ENCODE data around the gene UBE2Z. TPM values are rescaled to one million over a fixed set of nuclear protein-coding genes. Genes with fewer than 3 reads are reported as not detected.

Gene UBE2Z
- polyA plus RNA-seq, 3 donors: 35.8 to 44.7 (median 40.0) TPM

DNA sequence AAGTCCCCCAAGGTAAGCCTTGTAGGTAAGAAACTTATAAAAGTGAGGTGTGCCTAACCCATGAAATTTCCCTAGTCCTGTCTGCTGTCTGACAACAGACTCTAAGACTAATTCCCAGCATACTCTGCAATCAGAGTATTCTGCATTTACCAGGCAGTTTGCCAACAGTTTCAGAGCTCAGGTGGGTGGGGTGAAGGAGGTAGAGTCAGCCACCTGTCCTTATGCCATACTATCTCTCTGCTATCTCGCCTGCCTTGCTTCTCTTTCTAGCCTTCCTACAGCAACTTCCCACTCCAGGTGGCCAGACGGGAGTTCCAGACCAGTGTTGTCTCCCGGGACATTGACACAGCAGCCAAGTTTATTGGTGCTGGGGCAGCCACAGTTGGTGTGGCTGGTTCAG, 13.3 kb upstream of the UBE2Z start:
- WGBS (ENCODE audit: insufficient coverage): 93% methylated on average over 2 of the region's 3 CpGs
- Mint-ChIP-seq H3K27ac (peak overlapping the region in 1 of 7 donors; percentile 12), H3K36me3 (peaks cover 19 to 32% of the 10 kb centered on the region in 2 donors), H3K4me3 (no peak overlapping the region), H3K4me1 (peaks cover 20% of the 10 kb centered on the region), H3K9me3 (peaks cover 0 to 2% (median 0%) of the 10 kb centered on the region in 7 donors), H3K27me3 (ENCODE audit: low read depth in 3 of 3) (peaks cover 0 to 4% (median 1%) of the 10 kb centered on the region in 3 donors)
- Histone ChIP-seq H3K79me2 (ENCODE audit: insufficient read depth, low read length) (peaks cover 18% of the 10 kb centered on the region), H2AFZ (ENCODE audit: insufficient read depth, low read depth, low read length, poor library complexity, severe bottlenecking) (no peak overlapping the region), H3K9ac (ENCODE audit: insufficient read depth, low read length, poor library complexity, severe bottlenecking) (no peak overlapping the region), H3K27ac (ENCODE audit: low read depth in 1 of 2, low read length in 2 of 2) (no peak overlapping the region), H3K36me3 (replicated peaks in 1 of 2; ENCODE audit: control insufficient read depth in 1 of 2, insufficient read depth in 2 of 2, low read length in 2 of 2) (peaks cover 17 to 41% of the 10 kb centered on the region in 2 donors), H4K20me1 (ENCODE audit: insufficient read depth, low read length) (no peaks in the 10 kb centered on the region), H3K4me3 (replicated peaks in 1 of 3; ENCODE audit: low read depth in 2 of 3, low read length in 3 of 3) (no peak overlapping the region), H3K27me3 (ENCODE audit: control insufficient read depth in 2 of 2, insufficient read depth in 2 of 2, low read length in 2 of 2) (no peaks in the 10 kb centered on the region), H3K4me2 (replicated peaks; ENCODE audit: extremely low read depth, low read length, poor library complexity, severe bottlenecking) (no peak overlapping the region), H3K9me3 (replicated peaks in 1 of 2; ENCODE audit: control insufficient read depth in 1 of 2, insufficient read depth in 1 of 2, low read length in 2 of 2) (no peaks in the 10 kb centered on the region), H3K4me1 (ENCODE audit: control insufficient read depth in 1 of 2, insufficient read depth in 2 of 2, low read length in 2 of 2) (peaks cover 17 to 25% of the 10 kb centered on the region in 2 donors)
- intact Hi-C loops (cut with micrococcal nuclease): loop anchor here in 1 of 2 donors (5.0 kb wide), 1 partner anchor 63 kb away; the partner anchor contains the start of gene CALCOCO2
- no peak for DNase-seq
- TF ChIP-seq, protein P1, sequence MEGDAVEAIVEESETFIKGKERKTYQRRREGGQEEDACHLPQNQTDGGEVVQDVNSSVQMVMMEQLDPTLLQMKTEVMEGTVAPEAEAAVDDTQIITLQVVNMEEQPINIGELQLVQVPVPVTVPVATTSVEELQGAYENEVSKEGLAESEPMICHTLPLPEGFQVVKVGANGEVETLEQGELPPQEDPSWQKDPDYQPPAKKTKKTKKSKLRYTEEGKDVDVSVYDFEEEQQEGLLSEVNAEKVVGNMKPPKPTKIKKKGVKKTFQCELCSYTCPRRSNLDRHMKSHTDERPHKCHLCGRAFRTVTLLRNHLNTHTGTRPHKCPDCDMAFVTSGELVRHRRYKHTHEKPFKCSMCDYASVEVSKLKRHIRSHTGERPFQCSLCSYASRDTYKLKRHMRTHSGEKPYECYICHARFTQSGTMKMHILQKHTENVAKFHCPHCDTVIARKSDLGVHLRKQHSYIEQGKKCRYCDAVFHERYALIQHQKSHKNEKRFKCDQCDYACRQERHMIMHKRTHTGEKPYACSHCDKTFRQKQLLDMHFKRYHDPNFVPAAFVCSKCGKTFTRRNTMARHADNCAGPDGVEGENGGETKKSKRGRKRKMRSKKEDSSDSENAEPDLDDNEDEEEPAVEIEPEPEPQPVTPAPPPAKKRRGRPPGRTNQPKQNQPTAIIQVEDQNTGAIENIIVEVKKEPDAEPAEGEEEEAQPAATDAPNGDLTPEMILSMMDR (IDR thresholded peaks at IDR 0.05): no peak

- Histone ChIP-seq H3K9ac (ENCODE audit: insufficient read depth, low read length, poor library complexity, severe bottlenecking) (no peak overlapping the region), H3K27me3 (ENCODE audit: control insufficient read depth in 2 of 2, insufficient read depth in 2 of 2, low read length in 2 of 2) (no peaks in the 10 kb centered on the region), H3K4me3 (replicated peaks in 1 of 3; ENCODE audit: low read depth in 2 of 3, low read length in 3 of 3) (no peak overlapping the region), H4K20me1 (ENCODE audit: insufficient read depth, low read length) (no peaks in the 10 kb centered on the region), H3K4me1 (ENCODE audit: control insufficient read depth in 1 of 2, insufficient read depth in 2 of 2, low read length in 2 of 2) (no peaks in the 10 kb centered on the region), H3K27ac (ENCODE audit: low read depth in 1 of 2, low read length in 2 of 2) (no peak overlapping the region), H3K4me2 (replicated peaks; ENCODE audit: extremely low read depth, low read length, poor library complexity, severe bottlenecking) (no peak overlapping the region), H2AFZ (ENCODE audit: insufficient read depth, low read depth, low read length, poor library complexity, severe bottlenecking) (no peak overlapping the region), H3K9me3 (replicated peaks in 1 of 2; ENCODE audit: control insufficient read depth in 1 of 2, insufficient read depth in 1 of 2, low read length in 2 of 2) (no peaks in the 10 kb centered on the region), H3K36me3 (replicated peaks in 1 of 2; ENCODE audit: control insufficient read depth in 1 of 2, insufficient read depth in 2 of 2, low read length in 2 of 2) (peaks cover 8 to 23% of the 10 kb centered on the region in 2 donors), H3K79me2 (ENCODE audit: insufficient read depth, low read length) (no peaks in the 10 kb centered on the region)
- H3K27me3 Mint-ChIP-seq (ENCODE audit: low read depth in 3 of 3): peaks cover 1 to 5% (median 3%) of the 10 kb centered on the region in 3 donors
- no peaks in the 10 kb centered on the region for H3K9me3 Mint-ChIP-seq
- no peak overlapping the region for H3K27ac Mint-ChIP-seq
- intact Hi-C loops (cut with micrococcal nuclease): no loop called here
- peaks cover 4 to 18% of the 10 kb centered on the region in 2 donors for H3K36me3 Mint-ChIP-seq
- no peak for DNase-seq
- 89% methylated on average over 1 of the region's 1 CpG for WGBS (ENCODE audit: insufficient coverage)
- H3K4me1 Mint-ChIP-seq: no peaks in the 10 kb centered on the region
- TF ChIP-seq, protein P1 (IDR thresholded peaks at IDR 0.05): no peak
- H3K4me3 Mint-ChIP-seq: no peak overlapping the region
Observed at GRCh38 chr17:48901241-48901640, 7.0 kb upstream of the UBE2Z start.

Measured in CD14-positive monocyte (primary cell).